DMS114 treated with DMSO at 0.1 percent for 48 hours (cell line): ENCODE results near the gene RAB20.
"Not testable (repeated sequence)": the region's sequence is repeated elsewhere in the genome, so short reads cannot be mapped to it uniquely, and the experiment has no call there.

Experiments used
- DNase-seq: peaks from one replicate; lab custom pipeline; 2025; ENCODE audit not compliant: unreplicated experiment; lab: John Stamatoyannopoulos, UW

RAB20 gene

GRCh38 chr13:110555601-110556223 lies 5.8 kb downstream of the RAB20 start:
- no peak for DNase-seq

DNA sequence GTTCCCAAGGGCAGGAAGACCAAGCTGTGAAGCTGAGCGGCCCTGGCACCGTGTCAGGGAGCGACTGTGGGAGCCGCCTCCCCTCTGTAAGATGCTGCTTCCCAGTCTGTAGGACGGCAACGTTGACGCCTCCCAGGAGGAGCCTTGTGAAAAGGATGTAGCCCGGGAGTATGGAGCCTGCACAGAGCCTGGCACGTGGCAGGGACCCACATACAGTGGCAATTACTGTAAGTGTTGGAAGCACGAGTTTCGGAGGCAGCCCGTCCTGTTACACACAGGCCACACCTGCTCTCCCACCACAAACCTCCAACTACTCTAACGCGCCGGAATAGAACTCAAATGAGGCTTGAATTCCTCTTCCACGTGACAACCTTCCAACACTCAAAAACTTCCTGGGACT lies 6.6 kb downstream of the RAB20 start:
- no peak for DNase-seq

DNA sequence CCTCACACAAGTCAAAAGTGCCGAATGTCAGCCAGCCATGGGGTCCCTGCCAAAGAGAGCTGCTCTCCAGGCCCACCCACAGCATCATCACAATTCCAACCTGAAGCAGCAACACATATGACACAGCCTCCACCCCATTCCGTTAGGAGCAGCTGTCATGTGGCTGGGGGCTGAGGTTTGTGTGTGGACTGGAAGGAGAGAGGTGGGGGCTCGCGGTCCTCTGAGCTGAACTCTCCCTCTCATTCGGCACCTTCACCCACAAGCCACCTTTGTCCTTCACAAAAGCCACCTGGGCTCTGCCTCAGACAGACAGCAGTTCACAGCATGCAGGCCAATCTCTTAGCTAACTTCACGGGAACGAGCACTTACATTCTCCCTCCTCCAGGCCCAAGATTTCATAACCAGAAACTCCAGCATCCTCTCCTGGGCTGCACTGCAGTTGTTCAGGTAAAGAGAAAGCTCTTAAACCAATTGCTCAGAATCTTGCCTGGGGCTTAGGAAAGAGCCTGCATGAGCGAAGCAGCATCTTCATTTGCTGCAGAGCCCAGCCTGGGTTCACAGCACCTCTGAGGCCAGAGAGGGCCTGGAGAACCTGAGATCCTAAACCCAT lies 7.2 kb downstream of the RAB20 start:
- DNase-seq = no peak

GRCh38 chr13:110553417-110553816 lies 8.1 kb downstream of the RAB20 start:
- DNase-seq = no peak

DNA sequence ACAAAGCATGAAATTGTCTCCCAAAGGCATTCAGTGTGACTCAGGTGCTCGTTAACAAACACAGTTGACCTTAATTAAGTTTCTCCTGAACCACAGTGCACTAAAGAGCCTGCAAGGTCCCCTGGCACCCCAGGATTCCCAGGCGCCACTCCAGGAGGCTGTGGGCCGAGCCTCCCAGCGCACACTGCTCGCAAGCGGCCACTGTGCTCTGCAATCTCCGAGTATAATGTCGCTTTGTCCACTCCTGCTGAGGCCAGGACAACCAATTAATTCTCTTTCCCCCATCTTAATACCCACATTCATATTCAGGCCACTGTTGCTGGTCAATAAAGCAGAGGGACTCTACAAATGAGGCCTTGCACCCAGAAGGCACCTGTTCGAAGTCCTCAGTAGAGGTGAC lies 8.8 kb downstream of the RAB20 start:
- DNase-seq = no peak

GRCh38 chr13:110551284-110551683 lies 10.2 kb downstream of the RAB20 start:
- no peak for DNase-seq

GRCh38 chr13:110549795-110550160 lies 11.7 kb downstream of the RAB20 start:
- no peak for DNase-seq

- DNase-seq = no peak
Observed at GRCh38 chr13:110548891-110549794, 12.4 kb downstream of the RAB20 start.

GRCh38 chr13:110546926-110547325 lies 14.6 kb downstream of the RAB20 start:
- DNase-seq = no peak

GRCh38 chr13:110546378-110546777 lies 15.1 kb downstream of the RAB20 start:
- no peak for DNase-seq

DNA sequence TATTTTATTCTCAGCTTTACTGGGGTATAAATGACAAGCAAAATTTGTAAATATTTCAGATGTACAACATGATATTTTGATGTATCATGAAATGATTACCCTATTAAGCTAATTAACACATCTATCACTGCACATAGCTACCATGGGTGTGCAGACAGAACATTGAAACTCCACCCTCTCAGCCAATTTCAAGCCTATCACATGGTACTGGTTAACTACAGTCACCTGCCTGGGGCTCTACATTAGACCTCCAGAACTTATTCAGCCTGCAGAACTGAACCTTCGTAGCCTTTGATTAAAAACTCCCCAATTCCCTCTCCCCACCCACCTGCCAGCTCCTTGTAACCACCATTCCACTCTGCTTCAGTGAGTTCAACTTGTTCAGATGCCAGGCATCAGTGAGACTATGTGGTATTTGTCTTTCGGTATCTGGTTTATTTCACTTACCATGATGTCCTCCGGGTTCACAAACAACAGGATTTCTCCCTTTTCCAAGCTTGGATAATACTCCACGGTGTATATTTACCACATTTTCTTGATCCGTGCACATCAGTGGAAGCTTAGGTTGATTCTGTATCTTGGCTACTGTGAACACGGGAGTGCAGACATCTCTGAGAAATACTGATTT lies 19.2 kb downstream of the RAB20 start:
- DNase-seq = no peak

GRCh38 chr13:110541526-110541920 lies 20.0 kb downstream of the RAB20 start:
- no peak for DNase-seq

DNA sequence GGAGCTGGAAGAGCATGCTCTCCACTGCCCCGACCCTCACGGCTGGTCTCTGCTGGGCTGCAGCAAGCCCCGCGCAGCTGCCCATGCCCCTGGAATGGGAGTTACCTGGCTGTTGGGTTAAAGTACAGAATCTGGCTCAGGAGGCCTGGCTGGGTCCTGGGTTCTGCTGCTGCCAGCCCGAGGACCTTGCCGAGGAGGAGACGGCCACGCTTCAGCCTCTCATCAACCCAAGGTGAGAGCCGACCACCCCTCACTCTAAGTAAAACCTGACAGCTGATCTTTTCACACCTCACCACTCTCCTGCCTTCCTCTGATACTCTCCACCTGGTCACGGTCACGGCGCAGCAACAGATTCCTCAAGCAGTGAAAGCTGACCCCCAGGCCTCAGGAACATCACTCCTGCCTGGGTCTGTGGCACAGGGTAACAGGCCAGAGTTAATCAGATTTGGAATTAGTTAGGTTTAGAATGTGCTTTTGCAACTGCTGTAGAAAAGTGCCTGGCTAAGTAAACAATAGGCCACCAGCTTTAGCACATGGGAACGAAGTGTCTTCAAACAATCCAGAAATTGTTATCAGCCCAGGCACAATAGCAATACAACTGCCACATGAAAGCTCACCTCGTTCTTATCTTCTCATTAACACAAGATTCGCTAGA lies 20.5 kb downstream of the RAB20 start:
- no peak for DNase-seq

DNA sequence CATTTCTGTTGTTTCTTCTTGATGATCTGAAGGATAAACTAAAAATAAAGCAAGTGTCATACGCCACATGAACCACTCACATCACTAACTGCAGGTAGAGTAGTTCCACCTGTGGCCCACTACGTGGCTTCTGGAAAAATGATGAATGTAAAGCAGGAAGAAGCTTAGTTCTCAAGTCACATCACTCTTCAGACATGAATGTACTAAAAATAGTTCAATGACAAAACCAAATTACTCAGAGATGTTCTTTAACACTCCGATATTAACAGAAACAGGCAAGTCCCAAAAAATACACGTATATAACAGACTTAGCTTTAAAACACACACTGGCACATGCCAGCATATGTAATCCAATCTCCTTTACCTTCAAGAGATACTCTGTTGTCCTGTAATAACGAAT lies 21.6 kb downstream of the RAB20 start:
- DNase-seq = no peak

- DNase-seq = no peak
Observed at GRCh38 chr13:110538632-110539031, 22.9 kb downstream of the RAB20 start.

- DNase-seq = no peak
Observed at GRCh38 chr13:110536006-110536693, 25.4 kb downstream of the RAB20 start.

DNA sequence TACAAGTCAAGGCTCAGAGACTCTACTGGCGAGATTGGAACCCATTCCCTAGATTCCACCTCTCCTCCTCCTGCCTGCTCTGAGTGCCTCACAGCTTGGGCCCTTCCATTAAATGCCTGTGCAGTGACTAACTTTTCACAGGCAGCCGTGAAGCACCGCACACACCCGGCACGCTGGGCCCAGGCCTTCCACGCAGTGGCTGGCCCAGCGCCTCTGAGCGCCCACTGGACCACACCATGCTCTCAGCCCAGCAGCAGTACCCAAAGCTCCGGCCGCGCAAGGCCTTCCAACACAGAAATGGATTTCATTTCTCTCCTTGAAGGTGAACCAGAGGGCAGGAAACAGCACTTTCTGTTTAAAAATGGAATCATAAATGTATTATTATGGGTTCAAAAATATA lies 26.0 kb downstream of the RAB20 start:
- no peak for DNase-seq

DNA sequence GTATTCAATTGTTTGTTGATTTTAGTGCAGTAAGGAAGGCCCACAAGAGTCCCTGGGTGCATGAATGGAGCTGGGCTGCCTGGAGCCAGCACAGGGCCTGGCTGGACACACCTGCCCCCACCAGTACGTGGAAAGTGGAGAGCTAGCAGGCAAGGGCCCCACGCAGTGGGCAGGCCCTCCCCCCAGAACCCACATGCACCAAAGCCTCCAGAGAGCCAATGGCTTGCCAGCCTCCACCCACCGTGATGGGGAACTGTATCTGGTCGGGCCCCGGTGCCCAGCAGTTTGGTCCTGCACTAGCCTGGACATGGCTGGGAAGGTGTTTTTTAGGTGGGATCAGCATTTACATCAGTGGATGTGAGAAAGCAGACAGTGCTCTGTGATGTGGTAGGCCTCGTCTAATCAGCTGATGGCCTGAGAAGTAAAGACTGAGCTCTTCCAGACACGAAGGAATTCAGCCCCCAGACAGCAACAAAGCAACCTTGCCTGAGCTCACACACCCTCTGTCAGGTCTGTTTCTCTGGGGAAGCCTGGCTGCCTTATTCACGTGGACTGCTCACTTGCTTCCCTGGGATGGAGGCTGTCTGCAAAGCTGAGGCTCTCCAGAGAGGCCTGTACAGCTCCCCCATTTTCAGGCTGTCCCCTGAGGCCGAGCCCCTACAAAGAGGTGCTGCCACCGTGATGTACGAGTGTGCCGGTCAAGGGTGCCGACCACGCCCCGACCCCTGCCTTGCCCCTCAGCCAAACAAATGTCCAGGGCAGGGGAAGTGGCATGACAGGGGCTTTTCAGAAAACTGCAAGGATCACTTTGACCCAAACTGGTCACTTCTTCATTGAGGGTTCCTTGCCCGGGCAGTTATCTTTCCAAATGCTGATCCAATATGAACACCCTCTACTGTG lies 27.5 kb downstream of the RAB20 start:
- no peak for DNase-seq

- not testable (repeated sequence) for DNase-seq
Observed at GRCh38 chr13:110532258-110532657, 29.3 kb downstream of the RAB20 start.

DNA sequence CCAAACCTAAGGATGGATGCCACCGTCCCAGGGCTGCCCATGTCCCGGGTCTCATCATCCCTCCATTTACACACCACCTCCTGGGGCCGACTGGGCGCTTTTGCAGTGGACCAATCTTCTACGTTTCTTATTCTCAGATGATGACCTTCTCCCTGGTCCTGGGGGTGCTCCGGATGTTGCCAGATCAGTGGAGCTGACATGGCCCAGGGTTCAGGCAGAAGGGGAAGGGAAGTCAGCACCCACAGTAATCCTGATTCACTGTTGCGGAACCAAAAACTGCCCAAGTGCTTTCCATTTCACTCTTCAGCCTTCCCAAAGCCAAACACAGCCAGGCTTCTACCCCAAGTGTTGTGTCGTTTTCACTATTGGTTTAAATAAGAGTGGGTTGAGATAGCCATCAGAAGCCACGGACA lies 29.8 kb downstream of the RAB20 start:
- no peak for DNase-seq
